Thoracic aorta (tissue), 2 donors: Measurements from ENCODE around the gene PACSIN2. TPM values are rescaled to one million over a fixed set of nuclear protein-coding genes. Genes with fewer than 3 reads are reported as not detected.
"Not testable (repeated sequence)": the region's sequence is repeated elsewhere in the genome, so short reads cannot be mapped to it uniquely, and the experiment has no call there.

ENCODE experiments used
- ATAC-seq: fragments of 150-250 bp; one replicate; pipeline ENCODE4 v1.8.0; 2017; ENCODE audit warnings: low read depth; ENCODE audit not compliant: insufficient number of reproducible peaks, low FRiP score
- DNase-seq: peaks from one replicate; pipeline ENCODE4 v3.0.0-alpha.2; 2020; ENCODE audit warnings: low spot score
- H3K27ac ChIP-seq, 2 donors: fragments of 200-600 bp; sonication (generic); 1 replicate in 1 of 2; 2 replicates in 1 of 2; pipeline ENCODE4 v1.5.1; 2016; ENCODE audit warnings: mild to moderate bottlenecking in 2 of 2, moderate library complexity in 2 of 2
- H3K27me3 ChIP-seq: fragments of 200-600 bp; sonication (generic); replicated peaks from 2 replicates; pipeline ENCODE4 v1.6.0; 2016; ENCODE audit warnings: mild to moderate bottlenecking; ENCODE audit not compliant: insufficient read depth
- H3K36me3 ChIP-seq: fragments of 200-600 bp; sonication (generic); one replicate; pipeline ENCODE4 v1.5.1; 2016
- H3K4me1 ChIP-seq, 2 donors: fragments of 200-600 bp; sonication (generic); 1 replicate in 1 of 2; 2 replicates in 1 of 2; pipeline versions ENCODE4 v1.5.1 to v1.6.0; 2016; ENCODE audit warnings: low read depth in 2 of 2, mild to moderate bottlenecking in 1 of 2; ENCODE audit not compliant: control insufficient read depth in 1 of 2
- H3K4me3 ChIP-seq: fragments of 200-600 bp; sonication (generic); 2 replicates; pipeline ENCODE4 v1.5.1; 2016; ENCODE audit warnings: mild to moderate bottlenecking
- H3K9me3 ChIP-seq: fragments of 200-600 bp; sonication (generic); 2 replicates; pipeline ENCODE4 v1.5.1; 2016
- total RNA-seq, 2 donors: library from RNA; depleted of rRNA; stranded (reverse); fragments of >200 nt; gene quantifications; one replicate each; pipeline versions ENCODE4 v1.1.0 to v1.2.3, GENCODE V29; 2016
- TF ChIP-seq, protein P1 (sequence below): fragments of 200-600 bp; sonication (generic); IDR thresholded peaks from one replicate; pipeline ENCODE4 v1.5.1; 2019; ENCODE audit warnings: antibody characterized with exemption

Gene PACSIN2
- total RNA-seq, 2 donors from 2014 or later: 135 to 155 TPM

DNA sequence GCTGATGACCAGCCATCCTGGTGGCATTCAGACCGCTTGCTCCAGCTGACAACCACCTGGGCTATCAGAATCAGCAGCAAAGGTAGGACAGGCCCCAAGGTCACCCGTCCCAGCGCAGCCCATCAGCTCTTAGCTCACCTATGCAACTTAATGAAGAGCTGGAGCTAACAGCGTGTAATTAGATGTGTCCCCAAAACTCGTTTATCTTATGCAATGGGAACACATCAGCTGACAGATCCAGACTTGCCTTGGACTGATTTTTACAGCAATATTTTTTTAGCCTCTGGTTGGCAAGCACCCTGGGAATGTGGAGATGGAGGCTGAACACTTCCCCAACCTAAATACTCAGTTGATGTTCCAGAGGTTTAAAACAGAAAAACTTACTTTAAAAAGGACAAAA, 76.0 kb downstream of the PACSIN2 start:
- no peaks in the 10 kb centered on the region for H3K36me3 ChIP-seq
- no peak overlapping the region for H3K4me3 ChIP-seq
- H3K4me1 ChIP-seq: peaks cover 85 to 100% of the 10 kb centered on the region in 2 donors
- H3K9me3 ChIP-seq: no peaks in the 10 kb centered on the region
- peak overlapping the region; percentile 97 for H3K27ac ChIP-seq
- TF ChIP-seq, protein P1, sequence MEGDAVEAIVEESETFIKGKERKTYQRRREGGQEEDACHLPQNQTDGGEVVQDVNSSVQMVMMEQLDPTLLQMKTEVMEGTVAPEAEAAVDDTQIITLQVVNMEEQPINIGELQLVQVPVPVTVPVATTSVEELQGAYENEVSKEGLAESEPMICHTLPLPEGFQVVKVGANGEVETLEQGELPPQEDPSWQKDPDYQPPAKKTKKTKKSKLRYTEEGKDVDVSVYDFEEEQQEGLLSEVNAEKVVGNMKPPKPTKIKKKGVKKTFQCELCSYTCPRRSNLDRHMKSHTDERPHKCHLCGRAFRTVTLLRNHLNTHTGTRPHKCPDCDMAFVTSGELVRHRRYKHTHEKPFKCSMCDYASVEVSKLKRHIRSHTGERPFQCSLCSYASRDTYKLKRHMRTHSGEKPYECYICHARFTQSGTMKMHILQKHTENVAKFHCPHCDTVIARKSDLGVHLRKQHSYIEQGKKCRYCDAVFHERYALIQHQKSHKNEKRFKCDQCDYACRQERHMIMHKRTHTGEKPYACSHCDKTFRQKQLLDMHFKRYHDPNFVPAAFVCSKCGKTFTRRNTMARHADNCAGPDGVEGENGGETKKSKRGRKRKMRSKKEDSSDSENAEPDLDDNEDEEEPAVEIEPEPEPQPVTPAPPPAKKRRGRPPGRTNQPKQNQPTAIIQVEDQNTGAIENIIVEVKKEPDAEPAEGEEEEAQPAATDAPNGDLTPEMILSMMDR: no peak
- H3K27me3 ChIP-seq: no peaks in the 10 kb centered on the region
- DNase-seq (no peak), ATAC-seq (peak; percentile 46)

DNA sequence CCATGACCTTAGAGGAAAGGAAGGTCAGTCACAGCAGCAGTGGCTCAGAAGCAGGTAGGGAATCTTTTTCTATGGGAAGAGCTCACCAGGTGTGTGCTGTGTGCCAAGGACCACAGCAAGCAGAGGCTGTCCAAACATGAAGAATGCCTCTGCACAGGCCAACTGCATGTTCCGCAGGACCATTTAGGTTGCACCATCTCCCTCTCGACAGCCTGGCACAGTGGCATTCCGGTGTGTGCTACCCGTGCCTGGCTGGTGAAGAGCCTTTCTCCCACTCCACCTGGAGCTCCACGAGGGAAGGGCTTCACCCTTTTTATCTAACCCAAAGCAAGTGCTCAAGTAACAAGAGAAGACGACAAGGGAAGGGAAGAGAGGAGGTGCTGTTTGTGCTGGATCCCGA, 76.5 kb downstream of the PACSIN2 start:
- Histone ChIP-seq H3K4me3 (no peak overlapping the region), H3K9me3 (no peaks in the 10 kb centered on the region), H3K4me1 (peaks cover 82 to 98% of the 10 kb centered on the region in 2 donors), H3K36me3 (no peaks in the 10 kb centered on the region), H3K27ac (peak overlapping the region; percentile 97), H3K27me3 (no peaks in the 10 kb centered on the region)
- no peak for DNase-seq
- TF ChIP-seq, protein P1: no peak
- no peak for ATAC-seq

DNA sequence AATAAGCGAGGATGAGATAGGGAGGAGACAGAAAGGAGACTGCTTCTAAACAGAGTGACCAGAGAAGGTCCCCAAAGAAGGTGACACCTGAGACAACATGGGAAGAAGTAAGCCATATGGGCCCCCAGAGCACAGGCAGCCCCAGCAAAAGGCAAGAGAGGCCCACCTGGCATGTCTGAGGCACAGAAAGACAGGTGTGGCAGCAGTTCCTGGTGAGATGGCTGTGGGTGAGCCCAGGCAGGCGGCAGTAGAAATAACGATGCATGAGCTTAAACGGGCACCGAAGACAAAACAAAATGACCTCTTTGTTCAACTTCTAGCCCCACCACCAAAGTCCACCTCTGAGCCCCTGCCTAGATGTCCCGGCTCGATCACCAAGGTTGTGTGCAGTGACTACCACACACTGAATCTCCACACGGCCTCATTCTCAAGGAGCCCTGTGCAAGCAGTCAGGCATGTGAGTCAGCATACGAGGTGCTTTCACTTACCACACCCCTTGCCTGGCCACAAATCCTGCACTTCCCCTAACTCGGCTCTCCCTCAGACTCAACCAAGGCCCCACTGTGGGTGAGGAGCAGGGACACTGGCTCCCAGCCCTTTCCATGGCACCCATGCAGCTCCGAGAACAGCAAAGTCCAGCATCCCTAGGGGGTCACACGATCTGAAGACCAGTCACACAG, 77.6 kb downstream of the PACSIN2 start:
- H3K27me3 ChIP-seq: no peaks in the 10 kb centered on the region
- H3K4me3 ChIP-seq: peak overlapping the region; percentile 33
- no peaks in the 10 kb centered on the region for H3K36me3 ChIP-seq
- peaks cover 82 to 98% of the 10 kb centered on the region in 2 donors for H3K4me1 ChIP-seq
- ATAC-seq: peak; percentile 23
- no peaks in the 10 kb centered on the region for H3K9me3 ChIP-seq
- H3K27ac ChIP-seq: peak overlapping the region; percentile 97
- TF ChIP-seq, protein P1: no peak
- DNase-seq: peak; percentile 78

DNA sequence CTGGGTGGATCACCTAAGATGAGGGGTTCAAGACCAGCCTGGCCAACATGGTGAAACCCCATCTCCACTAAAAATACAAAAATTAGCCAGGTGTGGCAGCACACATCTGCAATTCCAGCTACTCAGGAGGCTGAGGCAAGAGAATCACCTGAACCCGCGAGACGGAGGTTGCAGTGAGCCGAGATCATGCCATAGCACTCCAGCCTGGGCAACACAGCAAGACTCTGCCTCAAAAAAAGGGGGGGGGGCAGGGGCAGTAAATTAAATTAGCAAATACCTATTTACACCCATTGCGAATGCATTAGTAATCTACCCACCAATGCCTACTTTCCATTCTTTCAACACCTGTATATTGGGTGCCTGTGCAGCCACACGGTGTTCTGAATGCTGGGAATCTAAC, 78.3 kb downstream of the PACSIN2 start:
- not testable (repeated sequence) for H3K27me3 ChIP-seq, H3K36me3 ChIP-seq, H3K9me3 ChIP-seq, ATAC-seq, DNase-seq
- Histone ChIP-seq H3K4me3 (peak overlapping the region; percentile 33), H3K27ac (peak overlapping the region; percentile 97), H3K4me1 (peaks cover 84 to 98% of the 10 kb centered on the region in 2 donors)

DNA sequence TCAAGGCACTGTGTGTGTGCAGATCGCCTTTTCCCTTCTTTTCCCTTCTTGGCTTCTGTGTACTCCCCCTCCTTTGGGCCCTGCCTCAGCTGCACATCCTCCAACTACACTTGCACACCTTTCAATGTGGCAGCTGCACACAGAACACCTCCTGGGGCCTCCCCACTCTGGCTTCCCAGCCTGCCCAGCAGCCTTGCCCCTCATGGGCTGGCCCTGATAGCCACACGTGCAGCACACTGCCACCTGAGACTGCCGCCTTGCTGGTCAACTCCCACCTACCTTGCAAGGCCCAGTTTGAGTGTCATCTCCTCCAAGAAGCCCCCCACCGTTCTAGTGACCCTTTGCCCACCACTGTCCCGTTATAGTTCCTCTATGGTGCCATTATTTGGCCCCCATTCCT, 80.6 kb downstream of the PACSIN2 start:
- DNase-seq (no peak), ATAC-seq (no peak)
- Histone ChIP-seq H3K27ac (peak overlapping the region; percentile 97), H3K4me3 (peak overlapping the region; percentile 23), H3K36me3 (no peaks in the 10 kb centered on the region), H3K27me3 (no peaks in the 10 kb centered on the region), H3K9me3 (no peaks in the 10 kb centered on the region), H3K4me1 (peaks cover 95 to 98% of the 10 kb centered on the region in 2 donors)
- TF ChIP-seq, protein P1: no peak
